Measurements from ENCODE around the gene MTFR2.

MTFR2 gene

DNA sequence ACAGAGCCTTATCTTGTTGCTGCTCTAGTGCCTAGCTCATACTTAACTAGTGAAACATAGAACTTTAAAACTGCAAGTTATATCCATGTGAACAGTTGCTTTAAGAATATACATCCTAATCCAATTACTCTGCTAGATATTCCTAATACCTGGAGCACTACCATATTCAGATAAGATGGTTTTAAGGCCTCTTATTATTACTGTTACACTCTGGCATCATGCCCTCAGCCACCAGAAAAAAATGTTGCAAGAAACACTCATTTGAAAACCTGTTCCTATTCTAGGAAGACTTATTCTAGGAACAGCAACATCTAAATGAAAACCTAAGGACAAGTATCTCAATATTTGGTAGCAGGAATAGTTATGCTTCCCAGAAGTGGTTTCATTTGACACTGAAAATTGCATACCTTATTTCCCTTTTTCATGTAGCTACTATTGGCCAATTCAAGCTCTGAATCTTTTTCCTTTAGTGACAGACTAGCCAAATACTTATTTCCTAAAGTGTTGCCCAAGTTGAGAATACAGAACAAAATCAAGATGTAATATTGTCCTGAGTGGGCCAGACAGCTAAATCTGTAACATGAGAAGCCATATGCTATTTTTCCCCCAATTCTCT is 4.8 kb upstream of the MTFR2 start:
- Mint-ChIP-seq H3K36me3 (ENCODE audit: insufficient read depth) (peaks cover 85% of the 10 kb centered on the region), H3K27me3 (no peaks in the 10 kb centered on the region), H3K27ac (no peak overlapping the region), H3K9me3 (no peaks in the 10 kb centered on the region), H3K4me1 (ENCODE audit: low read depth in 2 of 2) (peaks cover 10 to 33% of the 10 kb centered on the region in 2 donors), H3K4me3 (no peak overlapping the region)
- ATAC-seq (replicated peaks) = no peak
- no peak for DNase-seq

GRCh38 chr6:136253734-136254133 is 3.6 kb upstream of the MTFR2 start:
- DNase-seq = no peak
- peak overlapping the region in 1 of 2 donors; percentile 71 for H3K27ac Mint-ChIP-seq
- H3K4me1 Mint-ChIP-seq (ENCODE audit: low read depth in 2 of 2) = peaks cover 20 to 46% of the 10 kb centered on the region in 2 donors
- no peaks in the 10 kb centered on the region for H3K9me3 Mint-ChIP-seq
- peaks cover 76% of the 10 kb centered on the region for H3K36me3 Mint-ChIP-seq (ENCODE audit: insufficient read depth)
- ATAC-seq (replicated peaks) = no peak
- no peak overlapping the region for H3K4me3 Mint-ChIP-seq
- no peaks in the 10 kb centered on the region for H3K27me3 Mint-ChIP-seq

- Mint-ChIP-seq H3K4me3 (no peak overlapping the region), H3K4me1 (ENCODE audit: low read depth in 2 of 2) (peaks cover 21 to 47% of the 10 kb centered on the region in 2 donors), H3K9me3 (no peaks in the 10 kb centered on the region), H3K27ac (peak overlapping the region in 1 of 2 donors; percentile 72), H3K27me3 (no peaks in the 10 kb centered on the region), H3K36me3 (ENCODE audit: insufficient read depth) (peaks cover 63% of the 10 kb centered on the region)
- DNase-seq (no peak), ATAC-seq (replicated peaks) (no peak)
These were observed 2.3 kb upstream of the MTFR2 start for GRCh38 chr6:136252441-136252840.

GRCh38 chr6:136251394-136251793 is 1.3 kb upstream of the MTFR2 start:
- Mint-ChIP-seq H3K27ac (peak overlapping the region; percentile 72 to 92), H3K36me3 (ENCODE audit: insufficient read depth) (peaks cover 54% of the 10 kb centered on the region), H3K27me3 (no peaks in the 10 kb centered on the region), H3K9me3 (no peaks in the 10 kb centered on the region), H3K4me1 (ENCODE audit: low read depth in 2 of 2) (peaks cover 21 to 47% of the 10 kb centered on the region in 2 donors), H3K4me3 (peak overlapping the region; percentile 92 to 98)
- DNase-seq = no peak
- ATAC-seq (replicated peaks) = no peak

DNA sequence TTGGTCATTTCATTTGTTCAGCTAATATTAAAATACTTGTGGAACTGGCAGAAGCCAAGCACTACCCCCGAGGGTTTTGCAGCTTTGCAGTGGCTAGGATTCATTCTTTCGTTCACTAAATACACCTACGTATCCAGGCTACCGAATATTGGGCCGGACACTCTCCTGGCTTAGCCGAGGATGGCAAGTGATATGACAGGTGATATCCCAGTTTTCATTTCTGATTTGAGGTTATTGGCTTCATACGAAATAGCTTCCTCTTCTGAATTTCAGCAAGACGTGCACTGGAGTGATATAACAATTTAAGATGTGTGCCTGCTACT is 536 bp upstream of the MTFR2 start:
- ATAC-seq (replicated peaks) = no peak
- Mint-ChIP-seq H3K36me3 (ENCODE audit: insufficient read depth) (peaks cover 46% of the 10 kb centered on the region), H3K27me3 (no peaks in the 10 kb centered on the region), H3K4me1 (ENCODE audit: low read depth in 2 of 2) (peaks cover 21 to 45% of the 10 kb centered on the region in 2 donors), H3K9me3 (no peaks in the 10 kb centered on the region), H3K27ac (peak overlapping the region; percentile 72 to 92), H3K4me3 (peak overlapping the region; percentile 92 to 98)
- no peak for DNase-seq

- no peak for DNase-seq
- H3K4me3 Mint-ChIP-seq = peak overlapping the region; percentile 92 to 98
- no peaks in the 10 kb centered on the region for H3K9me3 Mint-ChIP-seq
- H3K4me1 Mint-ChIP-seq (ENCODE audit: low read depth in 2 of 2) = peaks cover 21 to 44% of the 10 kb centered on the region in 2 donors
- peak overlapping the region; percentile 72 to 92 for H3K27ac Mint-ChIP-seq
- no peak for ATAC-seq (replicated peaks)
- H3K36me3 Mint-ChIP-seq (ENCODE audit: insufficient read depth) = peaks cover 40% of the 10 kb centered on the region
- no peaks in the 10 kb centered on the region for H3K27me3 Mint-ChIP-seq
These were observed 775 bp downstream of the MTFR2 start for GRCh38 chr6:136249336-136249735.

DNA sequence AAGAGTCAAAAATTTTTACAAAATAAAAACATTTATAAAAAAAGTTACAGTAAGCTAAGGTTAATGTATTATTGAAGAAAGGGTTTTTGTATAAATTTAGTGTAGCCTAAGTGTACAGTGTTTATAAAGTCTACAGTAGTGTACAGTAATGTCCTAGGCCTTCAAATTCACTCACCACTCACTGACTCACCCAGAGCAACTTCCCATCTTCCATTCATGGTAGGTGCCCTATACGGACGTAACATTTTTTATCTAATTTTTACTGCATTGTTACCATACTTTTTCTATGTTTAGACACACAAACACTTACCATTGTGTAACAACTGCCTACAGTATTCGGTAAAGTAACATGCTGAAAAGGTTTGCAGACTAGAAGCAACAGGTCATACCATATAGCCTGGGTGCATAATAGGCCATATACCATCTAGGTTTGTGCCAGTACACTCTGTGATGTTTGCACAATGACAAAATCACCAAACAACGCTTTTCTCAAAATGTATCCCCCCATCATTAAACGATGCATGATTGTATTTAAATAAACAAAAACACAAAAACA is 6.0 kb downstream of the MTFR2 start:
- H3K4me1 Mint-ChIP-seq (ENCODE audit: low read depth in 2 of 2) = peaks cover 4 to 6% of the 10 kb centered on the region in 2 donors
- H3K27me3 Mint-ChIP-seq = no peaks in the 10 kb centered on the region
- no peaks in the 10 kb centered on the region for H3K9me3 Mint-ChIP-seq
- H3K36me3 Mint-ChIP-seq (ENCODE audit: insufficient read depth) = peaks cover 13% of the 10 kb centered on the region
- DNase-seq (no peak), ATAC-seq (replicated peaks) (no peak)
- no peak overlapping the region for H3K27ac Mint-ChIP-seq
- no peak overlapping the region for H3K4me3 Mint-ChIP-seq

DNA sequence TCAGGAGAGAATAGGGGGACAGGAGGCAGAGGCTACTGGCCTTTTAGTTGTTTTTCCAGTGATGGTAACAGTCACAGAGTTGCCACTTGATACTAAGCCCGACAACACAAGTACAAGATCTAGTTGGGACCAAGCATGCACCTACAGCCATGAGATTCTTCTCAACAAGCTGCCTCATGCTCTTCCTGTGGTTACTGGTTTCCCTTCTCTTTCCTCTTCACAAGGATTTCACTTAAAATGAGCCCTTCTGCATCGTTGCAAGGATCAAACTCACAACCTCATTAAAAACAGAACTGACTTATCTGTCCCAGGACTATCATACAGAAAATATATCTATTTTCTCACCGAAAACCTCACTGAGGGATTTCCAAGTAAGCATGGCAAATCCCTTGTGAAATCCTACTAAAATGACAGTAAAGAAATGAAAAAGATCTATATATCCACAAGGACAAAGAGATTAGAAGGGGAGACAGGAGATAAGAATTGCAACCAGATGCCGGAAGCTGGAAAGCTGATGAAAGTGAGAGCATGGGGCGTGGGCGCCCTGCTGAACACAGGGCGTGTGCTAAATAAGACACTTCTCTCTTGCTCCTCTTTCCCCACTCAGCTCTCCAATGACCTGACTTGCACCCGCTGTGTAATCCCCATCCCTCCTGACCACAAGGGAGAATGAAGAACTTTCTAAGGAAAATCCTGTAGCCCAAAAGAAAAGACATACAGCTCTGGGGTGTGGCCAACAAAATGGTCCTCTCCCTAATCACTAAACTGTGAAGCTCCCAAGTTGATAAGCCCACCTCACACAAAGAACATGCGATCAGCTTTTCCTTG is 13.4 kb downstream of the MTFR2 start:
- DNase-seq (no peak), ATAC-seq (replicated peaks) (no peak)
- no peaks in the 10 kb centered on the region for H3K4me1 Mint-ChIP-seq (ENCODE audit: low read depth in 2 of 2)
- H3K4me3 Mint-ChIP-seq = no peak overlapping the region
- no peak overlapping the region for H3K27ac Mint-ChIP-seq
- peaks cover 15% of the 10 kb centered on the region for H3K36me3 Mint-ChIP-seq (ENCODE audit: insufficient read depth)
- H3K9me3 Mint-ChIP-seq = no peaks in the 10 kb centered on the region
- H3K27me3 Mint-ChIP-seq = no peaks in the 10 kb centered on the region

DNA sequence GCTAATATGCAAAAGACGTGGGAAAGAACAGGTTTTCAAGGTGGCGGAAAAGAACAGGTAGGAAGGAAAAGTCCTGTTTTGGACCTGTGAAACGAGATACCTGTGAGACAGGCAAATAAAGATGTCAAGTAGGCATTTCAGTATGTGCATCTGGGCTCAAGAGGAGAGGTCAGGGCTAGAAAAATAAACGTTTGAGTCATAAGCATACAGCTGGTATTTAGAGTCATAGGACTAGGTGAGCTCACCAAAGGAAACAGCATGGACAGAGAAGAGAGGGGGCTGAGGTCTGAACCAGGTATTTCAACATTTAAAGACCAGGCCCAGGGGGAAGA is 14.9 kb downstream of the MTFR2 start:
- Mint-ChIP-seq H3K4me3 (no peak overlapping the region), H3K36me3 (ENCODE audit: insufficient read depth) (peaks cover 11% of the 10 kb centered on the region), H3K9me3 (no peaks in the 10 kb centered on the region), H3K4me1 (ENCODE audit: low read depth in 2 of 2) (no peaks in the 10 kb centered on the region), H3K27ac (no peak overlapping the region), H3K27me3 (no peaks in the 10 kb centered on the region)
- DNase-seq = no peak
- ATAC-seq (replicated peaks) = no peak

GRCh38 chr6:136232701-136233100 is 17.4 kb downstream of the MTFR2 start:
- no peaks in the 10 kb centered on the region for H3K27me3 Mint-ChIP-seq
- no peaks in the 10 kb centered on the region for H3K4me1 Mint-ChIP-seq (ENCODE audit: low read depth in 2 of 2)
- DNase-seq = no peak
- H3K27ac Mint-ChIP-seq = no peak overlapping the region
- ATAC-seq (replicated peaks) = no peak
- no peak overlapping the region for H3K4me3 Mint-ChIP-seq
- peaks cover 7% of the 10 kb centered on the region for H3K36me3 Mint-ChIP-seq (ENCODE audit: insufficient read depth)
- H3K9me3 Mint-ChIP-seq = no peaks in the 10 kb centered on the region

- no peak overlapping the region for H3K4me3 Mint-ChIP-seq
- no peak overlapping the region for H3K27ac Mint-ChIP-seq
- ATAC-seq (replicated peaks) (no peak), DNase-seq (no peak)
- peaks cover 0 to 10% of the 10 kb centered on the region in 2 donors for H3K4me1 Mint-ChIP-seq (ENCODE audit: low read depth in 2 of 2)
- peaks cover 3% of the 10 kb centered on the region for H3K36me3 Mint-ChIP-seq (ENCODE audit: insufficient read depth)
- H3K9me3 Mint-ChIP-seq = no peaks in the 10 kb centered on the region
- no peaks in the 10 kb centered on the region for H3K27me3 Mint-ChIP-seq
These were observed 19.8 kb downstream of the MTFR2 start for GRCh38 chr6:136230219-136230853.

- no peak overlapping the region for H3K4me3 Mint-ChIP-seq
- DNase-seq (no peak), ATAC-seq (replicated peaks) (no peak)
- peaks cover 0 to 10% of the 10 kb centered on the region in 2 donors for H3K4me1 Mint-ChIP-seq (ENCODE audit: low read depth in 2 of 2)
- H3K9me3 Mint-ChIP-seq = no peaks in the 10 kb centered on the region
- H3K36me3 Mint-ChIP-seq (ENCODE audit: insufficient read depth) = peaks cover 3% of the 10 kb centered on the region
- H3K27ac Mint-ChIP-seq = no peak overlapping the region
- no peaks in the 10 kb centered on the region for H3K27me3 Mint-ChIP-seq
These were observed 21.3 kb downstream of the MTFR2 start for GRCh38 chr6:136228814-136229213.

- DNase-seq = no peak
- Mint-ChIP-seq H3K36me3 (ENCODE audit: insufficient read depth) (no peaks in the 10 kb centered on the region), H3K4me3 (peak overlapping the region; percentile 70 to 72), H3K4me1 (ENCODE audit: low read depth in 2 of 2) (peaks cover 0 to 10% of the 10 kb centered on the region in 2 donors), H3K9me3 (no peaks in the 10 kb centered on the region), H3K27ac (peak overlapping the region; percentile 81 to 90), H3K27me3 (peaks cover 0 to 10% of the 10 kb centered on the region in 2 donors)
- peak; percentile 21 for ATAC-seq (replicated peaks)
These were observed 23.3 kb downstream of the MTFR2 start for GRCh38 chr6:136226674-136227377.

All from effector memory CD8-positive, alpha-beta T cell (primary cell).